Adrenal gland (tissue), 12 donors: Measurements from ENCODE around the gene PPP2R2C. TPM values are rescaled to one million over a fixed set of nuclear protein-coding genes. Genes with fewer than 3 reads are reported as not detected.

Experiments used
- DNase-seq, 7 donors: peaks; one replicate each; pipeline ENCODE4 v3.0.0-alpha.2; 2019 to 2020
- H3K27ac ChIP-seq, 5 donors: fragments of 200-600 bp; sonication (generic) in 4 of 5; 1 replicate in 3 of 5; 2 replicates in 2 of 5; pipeline versions ENCODE4 v1.5.1 to v1.8.0; 2016 to 2020; ENCODE audit warnings: mild to moderate bottlenecking in 1 of 5
- H3K27me3 ChIP-seq: fragments of 200-600 bp; 2 replicates; pipeline ENCODE4 v1.8.0; 2021
- H3K36me3 ChIP-seq, 2 donors: fragments of 200-600 bp; replicated peaks in 1 of 2; 1 replicate in 1 of 2; 2 replicates in 1 of 2; pipeline versions ENCODE4 v1.5.1 to v1.8.0; 2018 to 2022
- H3K4me1 ChIP-seq, 2 donors: fragments of 200-600 bp; replicated peaks in 1 of 2; 1 replicate in 1 of 2; 2 replicates in 1 of 2; pipeline versions ENCODE4 v1.5.1 to v1.8.0; 2018 to 2021
- H3K4me3 ChIP-seq, 4 donors: fragments of 200-600 bp; sonication (generic) in 3 of 4; one replicate each; pipeline ENCODE4 v1.5.1; 2016 to 2018
- H3K9me3 ChIP-seq, 3 donors: fragments of 200-600 bp; sonication (generic) in 1 of 3; replicated peaks in 1 of 3; 1 replicate in 2 of 3; 2 replicates in 1 of 3; pipeline versions ENCODE4 v1.5.1 to v1.8.0; 2016 to 2021
- POLR2A ChIP-seq, 2 donors: fragments of 450-650 bp; IDR thresholded peaks; one replicate each; pipeline ENCODE4 v1.6.1; 2017; ENCODE audit warnings: antibody characterized with exemption in 2 of 2, mild to moderate bottlenecking in 2 of 2, moderate library complexity in 1 of 2
- WGBS, 4 donors: extraction: QIAGEN DNeasy Blood & Tissue Kit in 2 of 4; methylation state at CpG; one replicate each; pipeline versions ENCODE4 v1.1.5 to v1.1.7; 2013 to 2017; 5-methylcytosine and 5-hydroxymethylcytosine counted together
- intact Hi-C, 2 donors: fragments of 100-400 bp; cut with DNase I; formaldehyde crosslinking; loops; one replicate each; pipeline versions ENCODE4 v1.14.1 to v1.15.0; 2022 to 2023
- polyA plus RNA-seq, 3 donors: library from polyadenylated mRNA; stranded (reverse); fragments of 200-250 nt in 2 of 3; fragments of 350-450 nt in 1 of 3; fragmentation: Illumina TruSeq in 1 of 3; extraction: RNeasy Lipid Tissue Mini Kit (QIAGEN cat#74804) in 1 of 3; gene quantifications; one replicate each; pipeline ENCODE4 v1.2.3, GENCODE V29; 2013 to 2014
- total RNA-seq, 9 donors: library from RNA; depleted of rRNA in 4 of 9; stranded (reverse); fragments of >200 nt in 4 of 9; fragments of 120-200 nt in 1 of 9; fragmentation: NEBNext Ultra II Directional in 1 of 9; extraction: Animal tissue kit (Norgen Biotek cat#: 25700) in 1 of 9; gene quantifications; one replicate each; pipeline versions ENCODE4 v1.1.0 to v1.2.4, GENCODE V29; 2013 to 2023
- TF ChIP-seq, protein P1 (sequence below), 6 experiments: fragments of 450-650 bp in 4 of 6; fragments of 200-600 bp in 2 of 6; sonication (generic) in 1 of 6; IDR thresholded peaks; 1 replicate in 5 of 6; 2 replicates in 1 of 6; pipeline versions ENCODE4 v1.5.1 to v1.8.0; 2016 to 2021; ENCODE audit warnings: antibody characterized with exemption in 6 of 6, mild to moderate bottlenecking in 2 of 6, moderate library complexity in 1 of 6
- donor health status: healthy with polysubstance abuse.
- donor health status: Bipolar disorder and iron deficiency.
- donor health status: DM: yes; HTN: yes; CAD: no.
- donor health status: DM: no; HTN: no; CAD: no.
- donor health status: DM: no; HTN: no; CAD: no.
- donor health status: DM: yes; HTN: yes; CAD: no.

The PPP2R2C gene
- total and polyA plus RNA-seq, 12 donors, result 0.17 to 7.2 (median 2.0) TPM; not detected in 3

DNA sequence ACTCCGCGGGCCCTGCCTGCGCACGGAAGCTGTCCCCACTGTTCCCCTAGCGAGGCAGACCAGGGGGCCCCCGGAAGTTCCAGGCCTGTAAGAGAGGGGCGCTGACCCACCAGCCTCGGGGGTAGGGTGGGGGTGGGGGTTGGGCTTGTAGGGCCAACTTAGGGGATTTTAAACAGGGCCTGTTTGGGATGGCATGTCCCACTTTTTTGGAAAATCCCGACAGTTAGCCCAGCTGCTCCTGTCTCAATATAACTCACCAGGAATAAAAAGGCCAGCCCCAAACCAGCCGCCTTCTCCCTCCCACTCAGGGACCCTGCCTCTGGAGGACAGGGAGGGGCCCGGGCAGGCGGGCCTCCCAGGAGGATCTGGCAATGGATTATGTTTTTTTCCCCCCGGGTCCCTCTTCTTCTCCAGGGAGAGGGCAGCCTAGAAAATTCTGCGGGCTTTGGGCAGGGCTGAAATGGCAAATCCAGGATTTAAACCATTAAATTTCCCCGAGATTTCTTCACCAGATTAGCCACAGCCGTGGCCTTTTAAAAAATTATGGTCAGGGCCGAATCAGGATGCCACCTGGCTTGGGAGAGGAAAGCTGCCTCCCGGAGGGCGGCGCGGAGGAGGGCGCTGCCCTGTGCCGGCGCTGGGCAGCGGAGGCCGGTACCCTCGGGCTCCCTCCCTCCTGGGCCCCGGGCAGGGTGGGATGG lies 957 bp downstream of the PPP2R2C start:
- peak in 2 of 7 donors; percentile 16 to 45 for DNase-seq
- H3K36me3 ChIP-seq, result no peaks in the 10 kb centered on the region
- 1 to 4% (median 3%) methylated on average over 13 to 28 of the region's 28 CpGs for WGBS, 4 donors
- H3K9me3 ChIP-seq, result no peaks in the 10 kb centered on the region
- H3K27me3 ChIP-seq, result peaks cover 32% of the 10 kb centered on the region
- no peak for TF ChIP-seq POLR2A (IDR thresholded peaks at IDR 0.05)
- TF ChIP-seq, protein P1, sequence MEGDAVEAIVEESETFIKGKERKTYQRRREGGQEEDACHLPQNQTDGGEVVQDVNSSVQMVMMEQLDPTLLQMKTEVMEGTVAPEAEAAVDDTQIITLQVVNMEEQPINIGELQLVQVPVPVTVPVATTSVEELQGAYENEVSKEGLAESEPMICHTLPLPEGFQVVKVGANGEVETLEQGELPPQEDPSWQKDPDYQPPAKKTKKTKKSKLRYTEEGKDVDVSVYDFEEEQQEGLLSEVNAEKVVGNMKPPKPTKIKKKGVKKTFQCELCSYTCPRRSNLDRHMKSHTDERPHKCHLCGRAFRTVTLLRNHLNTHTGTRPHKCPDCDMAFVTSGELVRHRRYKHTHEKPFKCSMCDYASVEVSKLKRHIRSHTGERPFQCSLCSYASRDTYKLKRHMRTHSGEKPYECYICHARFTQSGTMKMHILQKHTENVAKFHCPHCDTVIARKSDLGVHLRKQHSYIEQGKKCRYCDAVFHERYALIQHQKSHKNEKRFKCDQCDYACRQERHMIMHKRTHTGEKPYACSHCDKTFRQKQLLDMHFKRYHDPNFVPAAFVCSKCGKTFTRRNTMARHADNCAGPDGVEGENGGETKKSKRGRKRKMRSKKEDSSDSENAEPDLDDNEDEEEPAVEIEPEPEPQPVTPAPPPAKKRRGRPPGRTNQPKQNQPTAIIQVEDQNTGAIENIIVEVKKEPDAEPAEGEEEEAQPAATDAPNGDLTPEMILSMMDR (IDR thresholded peaks at IDR 0.05), result no peak
- peak overlapping the region in 1 of 4 donors; percentile 46 for H3K4me3 ChIP-seq
- no peaks in the 10 kb centered on the region for H3K4me1 ChIP-seq
- peak overlapping the region in 1 of 5 donors; percentile 60 for H3K27ac ChIP-seq
- intact Hi-C loops, result no loop called here

DNA sequence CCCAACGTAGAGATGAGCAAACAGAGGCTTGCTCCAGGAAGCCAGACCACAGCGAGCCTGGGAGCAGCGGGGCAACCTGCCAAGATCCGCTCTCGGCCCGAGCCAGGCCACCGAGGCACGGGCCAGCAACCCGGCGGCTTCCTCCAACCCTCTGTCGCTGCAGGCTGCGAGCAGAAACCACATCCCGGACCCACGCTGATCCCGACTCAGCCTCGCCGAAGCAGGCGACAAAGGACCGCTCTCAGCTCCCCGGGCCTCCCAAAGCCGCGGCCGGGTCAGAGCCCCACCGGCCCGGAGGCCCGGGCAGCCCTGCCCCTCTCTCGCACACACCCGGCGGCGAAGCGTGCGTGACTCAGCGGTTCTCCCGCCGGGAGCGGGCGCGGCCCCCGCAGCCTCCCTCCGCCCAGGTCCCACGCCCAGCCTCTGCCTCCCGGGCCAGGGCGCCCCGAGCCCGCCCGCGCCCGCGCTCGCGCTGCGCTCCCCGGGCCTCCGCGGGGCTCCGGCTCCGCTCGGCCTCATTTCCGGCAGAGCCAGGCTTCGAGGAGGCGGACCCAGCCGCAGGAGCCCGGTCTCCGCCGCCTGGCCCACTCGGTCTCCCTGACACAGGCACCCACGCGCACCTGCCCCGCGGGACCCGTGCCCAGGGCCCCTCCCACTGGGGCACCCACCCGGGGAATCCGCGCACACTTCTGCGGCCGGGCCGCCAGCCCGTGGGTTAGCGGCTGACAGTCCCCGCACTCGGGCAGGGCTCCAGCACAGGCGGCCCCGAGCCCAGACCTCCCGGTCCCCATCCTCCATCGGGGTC lies 1.7 kb downstream of the PPP2R2C start:
- Histone ChIP-seq H3K4me1 (no peaks in the 10 kb centered on the region), H3K27ac (peak overlapping the region in 1 of 5 donors; percentile 60), H3K9me3 (no peaks in the 10 kb centered on the region), H3K4me3 (peak overlapping the region in 1 of 4 donors; percentile 46), H3K36me3 (no peaks in the 10 kb centered on the region), H3K27me3 (peaks cover 29% of the 10 kb centered on the region)
- DNase-seq, result peak in 5 of 7 donors; percentile 31 to 73 (median 37)
- WGBS, 4 donors, result 0 to 1% (median 1%) methylated on average over 12 to 85 of the region's 85 CpGs
- intact Hi-C loops, result no loop called here
- TF ChIP-seq POLR2A (IDR thresholded peaks at IDR 0.05), result no peak
- TF ChIP-seq, protein P1 (IDR thresholded peaks at IDR 0.05), result no peak

DNA sequence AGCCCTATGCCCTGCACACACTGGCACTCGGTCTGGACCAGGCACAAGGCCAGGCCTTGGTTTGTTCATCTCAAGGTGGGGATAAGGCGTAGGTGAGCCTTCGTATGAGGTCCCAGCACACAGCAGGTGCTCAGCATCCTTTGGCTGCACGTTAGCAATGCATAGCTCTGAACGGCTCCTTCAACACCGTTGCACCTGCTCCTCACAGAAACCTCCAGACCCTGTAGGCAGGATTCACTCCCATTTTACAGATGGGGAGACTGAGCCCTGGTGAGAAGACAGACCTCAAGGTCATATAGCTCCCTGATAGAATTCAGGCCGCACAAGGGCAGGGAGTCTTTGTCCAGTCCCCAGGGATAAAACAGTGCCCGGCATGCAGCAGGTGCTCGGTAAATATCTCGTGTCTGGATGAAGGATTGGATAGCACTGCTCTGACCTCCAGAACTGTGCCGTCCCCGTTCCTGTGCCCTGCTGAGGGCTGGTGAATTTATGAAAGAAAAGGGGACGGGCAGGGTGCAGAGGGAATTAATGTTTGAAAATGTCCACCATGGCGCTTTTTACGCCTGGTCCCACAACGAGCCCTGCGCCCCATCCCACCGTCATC lies 2.4 kb downstream of the PPP2R2C start:
- no peaks in the 10 kb centered on the region for H3K36me3 ChIP-seq
- peak overlapping the region in 1 of 5 donors; percentile 60 for H3K27ac ChIP-seq
- peak overlapping the region in 1 of 4 donors; percentile 46 for H3K4me3 ChIP-seq
- H3K4me1 ChIP-seq, result no peaks in the 10 kb centered on the region
- no peak for TF ChIP-seq POLR2A (IDR thresholded peaks at IDR 0.05)
- TF ChIP-seq, protein P1 (IDR thresholded peaks at IDR 0.05), result no peak
- 38 to 40% (median 39%) methylated on average over 7 to 18 of the region's 18 CpGs for WGBS, 4 donors
- intact Hi-C loops, result no loop called here
- H3K27me3 ChIP-seq, result peaks cover 26% of the 10 kb centered on the region
- peak in 2 of 7 donors; percentile 12 to 42 for DNase-seq
- no peaks in the 10 kb centered on the region for H3K9me3 ChIP-seq

DNA sequence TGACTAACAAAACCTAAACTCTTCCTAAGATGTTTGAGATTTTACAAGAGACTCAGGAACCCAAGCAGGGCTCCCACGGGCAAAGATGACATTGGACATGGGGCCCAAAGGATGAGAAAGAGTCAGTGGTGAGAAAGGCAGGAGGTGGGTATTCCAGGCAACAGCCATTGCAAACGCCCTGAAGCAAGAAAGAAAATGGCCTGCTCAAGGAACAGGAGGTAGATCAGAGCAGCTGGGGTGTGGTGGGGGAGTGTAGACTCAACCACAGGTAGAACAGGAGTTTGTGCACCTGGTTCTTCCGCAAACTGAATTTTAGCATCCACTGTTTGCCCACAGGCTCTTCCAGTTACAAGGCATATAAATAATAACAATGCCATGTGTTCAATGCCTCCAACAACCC lies 3.3 kb downstream of the PPP2R2C start:
- H3K9me3 ChIP-seq, result no peaks in the 10 kb centered on the region
- TF ChIP-seq, protein P1 (IDR thresholded peaks at IDR 0.05), result no peak
- TF ChIP-seq POLR2A (IDR thresholded peaks at IDR 0.05), result no peak
- intact Hi-C loops, result no loop called here
- no peaks in the 10 kb centered on the region for H3K4me1 ChIP-seq
- peaks cover 26% of the 10 kb centered on the region for H3K27me3 ChIP-seq
- WGBS, 4 donors, result 19 to 46% (median 31%) methylated on average over 3 of the region's 3 CpGs
- no peaks in the 10 kb centered on the region for H3K36me3 ChIP-seq
- H3K4me3 ChIP-seq, result no peak overlapping the region
- peak in 1 of 7 donors; percentile 36 for DNase-seq
- H3K27ac ChIP-seq, result no peak overlapping the region
